ENCODE results near the gene PFKFB1.
A peak's percentile ranks its signal among the peaks of the same experiment; 100 is the strongest.

The PFKFB1 gene

GRCh38 chrX:54920610-54921426, 73.2 kb downstream of the PFKFB1 start, which contains the start of gene TRO:
TSS of gene TRO (plus strand) at chrX:54920824. CDS start at chrX:54922247, 1,423 bp downstream.
- Mint-ChIP-seq H3K27ac (peak within 1 kb of the TSS; percentile 67), H3K4me3 (peak within 1 kb of the TSS; percentile 89), H3K9me3 (no peaks in the 10 kb centered on the region), H3K4me1 (peaks cover 24% of the 10 kb centered on the region), H3K36me3 (no peaks in the 10 kb centered on the region)
- ATAC-seq = no peak
- no peak for DNase-seq (ENCODE audit: low spot score in 2 of 2)

- ATAC-seq (no peak), DNase-seq (ENCODE audit: low spot score in 2 of 2) (no peak)
- no peaks in the 10 kb centered on the region for H3K36me3 Mint-ChIP-seq
- H3K4me1 Mint-ChIP-seq = no peaks in the 10 kb centered on the region
- H3K9me3 Mint-ChIP-seq = peaks cover 4% of the 10 kb centered on the region
- H3K27ac Mint-ChIP-seq = no peak overlapping the region
- H3K4me3 Mint-ChIP-seq = no peak overlapping the region
Measured at GRCh38 chrX:54909941-54910340, 84.0 kb downstream of the PFKFB1 start.

GRCh38 chrX:54894159-54894558, 99.8 kb downstream of the PFKFB1 start:
- H3K4me3 Mint-ChIP-seq = no peak overlapping the region
- no peaks in the 10 kb centered on the region for H3K4me1 Mint-ChIP-seq
- no peak for ATAC-seq
- no peaks in the 10 kb centered on the region for H3K36me3 Mint-ChIP-seq
- no peak overlapping the region for H3K27ac Mint-ChIP-seq
- DNase-seq (ENCODE audit: low spot score in 2 of 2) = no peak
- no peaks in the 10 kb centered on the region for H3K9me3 Mint-ChIP-seq

- ATAC-seq = peak; percentile 46
- no peak overlapping the region for H3K27ac Mint-ChIP-seq
- no peaks in the 10 kb centered on the region for H3K4me1 Mint-ChIP-seq
- no peak for DNase-seq (ENCODE audit: low spot score in 2 of 2)
- no peaks in the 10 kb centered on the region for H3K36me3 Mint-ChIP-seq
- no peaks in the 10 kb centered on the region for H3K9me3 Mint-ChIP-seq
- H3K4me3 Mint-ChIP-seq = no peak overlapping the region
Measured at GRCh38 chrX:54891573-54891972, 102.4 kb downstream of the PFKFB1 start.

GRCh38 chrX:54885740-54886139, 108.2 kb downstream of the PFKFB1 start:
- no peak overlapping the region for H3K27ac Mint-ChIP-seq
- H3K36me3 Mint-ChIP-seq = no peaks in the 10 kb centered on the region
- DNase-seq (ENCODE audit: low spot score in 2 of 2) (no peak), ATAC-seq (no peak)
- H3K9me3 Mint-ChIP-seq = no peaks in the 10 kb centered on the region
- H3K4me3 Mint-ChIP-seq = no peak overlapping the region
- no peaks in the 10 kb centered on the region for H3K4me1 Mint-ChIP-seq
